ENCODE measurements around the gene GPR39.
A peak's percentile ranks its signal among the peaks of the same experiment; 100 is the strongest.

Gene GPR39

GRCh38 chr2:132573444-132574007 lies 156.9 kb downstream of the GPR39 start:
- no peak for DNase-seq

GRCh38 chr2:132577686-132578085 lies 161.1 kb downstream of the GPR39 start:
- DNase-seq = peak; percentile 9

GRCh38 chr2:132581591-132581990 lies 165.0 kb downstream of the GPR39 start:
- DNase-seq = no peak

- DNase-seq = no peak
Observed at GRCh38 chr2:132581991-132582738, 165.6 kb downstream of the GPR39 start.

- no peak for DNase-seq
Observed at GRCh38 chr2:132583666-132584360, 167.2 kb downstream of the GPR39 start.

- no peak for DNase-seq
Observed at GRCh38 chr2:132584976-132585817, 168.6 kb downstream of the GPR39 start.

GRCh38 chr2:132586101-132586511 lies 169.5 kb downstream of the GPR39 start:
- DNase-seq = no peak

- no peak for DNase-seq
Observed at GRCh38 chr2:132586835-132587234, 170.2 kb downstream of the GPR39 start.

GRCh38 chr2:132588576-132588975 lies 172.0 kb downstream of the GPR39 start:
- no peak for DNase-seq

GRCh38 chr2:132589111-132589830 lies 172.7 kb downstream of the GPR39 start:
- DNase-seq = no peak

- DNase-seq = no peak
Observed at GRCh38 chr2:132589966-132590365, 173.4 kb downstream of the GPR39 start.

GRCh38 chr2:132593171-132593570 lies 176.6 kb downstream of the GPR39 start:
- no peak for DNase-seq

GRCh38 chr2:132595186-132595585 lies 178.6 kb downstream of the GPR39 start:
- no peak for DNase-seq

- DNase-seq = no peak
Observed at GRCh38 chr2:132595693-132596092, 179.1 kb downstream of the GPR39 start.

GRCh38 chr2:132597166-132597565 lies 180.6 kb downstream of the GPR39 start:
- no peak for DNase-seq

GRCh38 chr2:132597831-132598230 lies 181.2 kb downstream of the GPR39 start:
- DNase-seq = no peak

- DNase-seq = no peak
Observed at GRCh38 chr2:132598536-132598935, 181.9 kb downstream of the GPR39 start.

GRCh38 chr2:132599556-132599955 lies 183.0 kb downstream of the GPR39 start:
- no peak for DNase-seq

GRCh38 chr2:132604561-132604960 lies 188.0 kb downstream of the GPR39 start:
- no peak for DNase-seq

- no peak for DNase-seq
Observed at GRCh38 chr2:132605236-132606180, 188.9 kb downstream of the GPR39 start.

GRCh38 chr2:132606649-132607048 lies 190.0 kb downstream of the GPR39 start:
- no peak for DNase-seq
